ENCODE measurements around the gene DGKD.
"Not testable (repeated sequence)": the region's sequence is repeated elsewhere in the genome, so short reads cannot be mapped to it uniquely, and the experiment has no call there.

The DGKD gene

DNA sequence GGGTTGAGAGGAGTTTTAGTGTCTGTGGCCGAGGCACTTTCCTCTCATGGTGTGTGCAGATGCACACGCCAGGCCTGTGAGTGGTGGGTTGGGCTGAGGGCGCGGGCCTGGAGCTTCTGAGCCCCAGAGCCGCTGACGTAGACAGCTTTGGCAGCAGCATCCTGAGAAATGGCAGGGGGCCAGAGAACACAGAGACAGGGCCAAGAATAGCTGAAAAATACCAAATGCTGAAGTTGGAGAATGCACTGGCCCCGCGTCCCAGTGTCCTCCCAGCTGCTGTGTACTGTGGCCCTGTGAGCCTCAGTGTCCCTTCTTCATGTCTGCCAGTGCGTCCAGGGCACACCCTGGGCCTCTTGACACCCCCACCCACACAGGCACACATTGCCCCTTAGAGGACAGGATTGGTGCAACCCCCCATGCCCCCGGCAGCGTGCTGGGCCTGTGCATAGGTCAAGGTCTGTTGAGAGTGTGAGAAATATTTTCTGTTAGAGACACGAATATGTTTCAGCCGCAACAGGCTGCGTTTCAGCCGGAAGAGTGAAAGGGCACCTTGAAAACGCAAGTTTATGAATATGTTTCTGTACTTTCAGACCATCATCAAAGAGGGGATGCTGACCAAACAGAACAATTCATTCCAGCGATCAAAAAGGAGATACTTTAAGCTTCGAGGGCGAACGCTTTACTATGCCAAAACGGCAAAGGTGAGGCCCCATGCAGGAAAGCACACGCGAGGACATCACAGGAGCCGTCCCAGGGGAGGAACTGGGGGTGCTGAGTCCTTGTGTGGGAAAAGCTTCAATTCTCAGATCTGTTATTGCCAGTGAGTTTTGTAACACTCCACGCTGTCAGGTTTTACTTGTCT, 33.6 kb downstream of the DGKD start:
- DNase-seq: no peak

DNA sequence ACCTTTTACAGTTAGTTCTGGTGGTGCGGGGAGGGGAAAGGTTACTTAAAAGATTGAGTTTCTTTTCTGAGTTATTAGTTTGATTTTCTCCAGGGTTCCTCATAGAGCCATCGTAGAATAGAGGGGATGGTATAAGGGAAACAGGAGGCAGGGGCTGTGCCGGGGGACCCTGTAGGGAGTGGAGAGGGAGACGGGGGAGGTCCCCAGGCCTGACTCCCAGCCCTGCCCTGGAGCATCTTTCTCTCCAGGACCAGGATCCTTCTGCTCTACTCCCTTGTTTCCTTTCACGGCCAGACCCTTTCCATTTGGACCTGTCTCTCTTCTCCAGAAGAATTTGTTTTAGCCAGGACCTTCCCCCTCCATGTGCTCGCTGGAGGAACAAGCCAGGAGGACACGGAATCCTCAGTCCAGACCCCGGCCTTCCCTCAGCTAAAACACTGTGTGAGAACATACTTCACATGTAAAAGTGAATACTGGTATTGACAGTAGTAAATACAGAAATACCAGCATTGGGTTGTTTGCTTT, 35.4 kb downstream of the DGKD start:
- DNase-seq: no peak

DNA sequence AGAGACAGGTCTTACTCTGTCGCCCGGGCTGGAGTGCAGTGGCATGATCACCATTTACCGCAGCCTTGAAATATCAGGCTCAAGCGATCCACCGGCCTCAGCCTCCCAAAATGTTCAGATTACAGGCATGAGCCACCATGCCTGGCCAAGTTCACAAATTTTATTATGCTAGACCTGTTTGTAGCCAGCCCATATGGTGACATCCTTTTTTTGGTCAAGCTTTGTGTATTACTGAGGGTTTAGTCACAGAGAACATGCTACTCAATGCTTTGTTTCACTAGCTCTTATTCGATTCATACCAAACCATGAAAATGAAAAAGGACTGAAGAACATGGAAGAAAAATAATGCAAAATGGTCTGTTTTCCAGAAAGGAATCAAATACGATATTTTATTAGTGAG, 41.4 kb downstream of the DGKD start:
- no peak for DNase-seq

DNA sequence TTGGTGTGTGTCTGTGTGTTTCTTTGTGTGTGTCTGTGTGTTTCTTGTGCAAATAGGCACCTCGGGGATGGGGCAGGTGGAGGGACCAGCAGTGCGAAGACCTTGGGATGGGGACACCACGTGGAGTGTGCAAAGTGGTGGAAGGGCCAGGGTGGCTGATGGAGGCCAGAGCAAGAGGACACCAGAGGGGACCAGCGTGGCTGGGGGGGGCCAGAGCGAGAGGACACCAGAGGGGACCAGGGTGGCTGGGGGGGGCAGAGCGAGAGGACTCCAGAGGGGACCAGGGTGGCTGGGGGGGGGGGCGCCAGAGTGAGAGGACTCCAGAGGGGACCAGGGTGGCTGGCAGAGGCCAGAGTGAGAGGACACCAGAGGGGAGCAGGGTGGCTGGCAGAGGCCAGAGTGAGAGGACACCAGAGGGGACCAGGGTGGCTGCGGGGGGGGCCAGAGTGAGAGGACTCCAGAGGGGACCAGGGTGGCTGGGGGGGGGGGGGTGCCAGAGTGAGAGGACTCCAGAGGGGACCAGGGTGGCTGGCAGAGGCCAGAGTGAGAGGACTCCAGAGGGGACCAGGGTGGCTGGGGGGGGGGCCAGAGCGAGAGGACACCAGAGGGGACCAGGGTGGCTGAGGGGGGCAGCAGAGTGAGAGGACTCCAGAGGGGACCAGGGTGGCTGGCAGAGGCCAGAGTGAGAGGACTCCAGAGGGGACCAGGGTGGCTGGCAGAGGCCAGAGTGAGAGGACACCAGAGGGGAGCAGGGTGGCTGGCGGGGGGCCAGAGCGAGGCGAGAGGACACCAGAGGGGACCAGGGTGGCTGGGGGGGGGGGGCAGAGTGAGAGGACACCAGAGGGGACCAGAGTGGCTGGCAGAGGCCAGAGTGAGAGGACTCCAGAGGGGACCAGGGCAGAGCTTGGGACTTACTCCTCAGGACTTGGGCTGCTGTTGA, 42.7 kb downstream of the DGKD start:
- DNase-seq: not testable (repeated sequence)

DNA sequence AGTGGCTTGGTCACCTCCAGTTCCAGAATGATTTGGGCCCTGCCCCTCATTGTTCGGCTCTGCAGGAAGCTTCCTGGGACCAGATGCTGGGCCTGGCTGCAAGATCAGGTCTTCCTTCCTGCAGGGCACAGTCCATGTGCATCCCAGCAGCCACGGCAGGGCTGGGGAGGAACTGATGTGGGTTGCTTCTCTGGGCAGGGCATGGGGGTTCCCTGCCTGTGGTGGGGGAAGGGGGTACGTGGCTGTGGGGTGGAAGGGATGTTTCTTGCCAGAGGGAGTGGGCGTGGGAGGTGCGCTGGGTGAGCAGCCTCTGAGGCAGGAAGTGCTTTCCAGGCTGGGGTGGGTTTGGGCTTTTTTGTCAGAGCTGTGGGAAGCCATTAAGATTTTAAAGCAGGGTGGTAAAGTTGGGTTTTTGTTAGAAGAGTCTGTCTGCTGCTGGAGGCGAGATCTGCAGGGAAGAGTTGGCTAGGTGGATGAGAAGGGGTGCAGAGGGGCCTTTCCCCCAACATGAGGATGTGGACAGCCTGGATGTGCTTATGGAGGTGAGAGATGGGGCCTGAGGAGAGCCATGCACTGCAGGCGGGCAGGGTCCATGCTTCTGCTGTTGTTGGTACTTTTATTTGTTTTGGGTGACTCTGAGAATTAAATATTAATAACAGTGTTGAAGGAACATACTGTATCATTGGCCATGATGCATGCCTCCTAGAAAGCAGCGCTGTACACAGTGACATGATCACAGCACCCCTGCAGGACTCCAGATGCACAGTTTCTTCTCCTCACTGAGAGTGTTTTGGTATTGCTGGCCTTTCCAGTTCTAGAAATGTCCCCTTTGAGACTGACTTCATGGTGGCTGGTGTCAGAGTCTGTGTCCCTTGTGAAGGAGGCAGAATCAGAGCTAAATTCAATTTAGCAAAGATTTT, 45.3 kb downstream of the DGKD start:
- DNase-seq: no peak

DNA sequence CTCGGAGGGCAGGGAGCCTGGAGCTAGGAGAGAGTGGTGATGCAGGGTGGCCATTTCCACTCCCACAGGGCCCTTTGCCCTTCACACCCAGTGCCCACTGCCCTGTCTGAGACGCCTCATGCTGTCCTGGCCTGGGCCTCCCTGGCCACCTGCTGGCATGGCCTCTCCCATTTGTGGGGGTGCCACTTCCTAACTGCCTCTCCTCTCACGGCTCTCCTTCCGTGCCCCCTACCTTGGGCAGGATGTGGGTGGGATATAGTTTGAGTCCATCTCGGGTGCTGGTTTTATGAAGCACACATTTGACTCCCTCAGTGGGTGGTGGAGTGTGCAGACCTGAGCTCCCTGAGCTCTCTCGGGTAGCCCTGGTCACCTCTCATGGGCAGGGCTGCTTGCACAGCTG, 46.0 kb downstream of the DGKD start:
- DNase-seq: no peak

DNA sequence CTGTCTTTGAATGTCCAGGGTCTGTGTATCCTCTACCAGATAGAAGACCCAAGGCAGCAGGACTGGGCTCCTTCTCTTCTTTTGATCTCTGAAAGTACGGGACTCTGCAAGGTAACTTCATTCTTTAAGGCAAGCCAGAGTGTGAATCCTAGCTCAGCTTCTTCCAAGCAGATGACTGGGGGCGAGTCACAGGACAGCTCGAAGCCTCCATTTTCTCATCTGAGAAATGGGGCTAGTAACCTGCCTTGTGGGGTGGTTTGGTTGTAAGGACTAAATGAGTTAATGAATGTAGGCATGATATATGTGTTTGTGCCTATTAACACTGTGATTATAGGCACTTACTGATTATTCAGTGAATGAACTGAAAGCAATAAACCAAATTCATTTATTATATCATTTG, 46.7 kb downstream of the DGKD start:
- no peak for DNase-seq

DNA sequence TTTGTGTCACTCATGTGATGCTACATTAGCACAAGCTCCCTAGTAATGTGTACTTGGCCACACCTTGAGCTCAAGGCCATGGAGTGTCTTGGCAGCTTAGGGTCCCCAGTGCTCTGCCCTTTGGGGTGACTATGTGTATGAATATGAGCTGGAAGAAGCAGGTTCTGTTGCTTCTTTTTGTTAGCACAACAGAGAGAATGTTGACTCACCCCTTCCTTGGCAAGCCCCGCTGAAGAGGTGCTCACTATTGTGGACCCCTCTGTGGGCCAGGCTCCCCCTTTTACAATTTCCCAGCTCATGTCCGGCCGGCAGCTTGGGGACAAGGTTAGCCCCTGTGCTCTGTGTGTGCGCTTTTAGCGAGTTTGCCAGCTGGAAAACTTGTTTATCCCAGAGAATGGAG, 48.1 kb downstream of the DGKD start:
- DNase-seq: no peak

DNA sequence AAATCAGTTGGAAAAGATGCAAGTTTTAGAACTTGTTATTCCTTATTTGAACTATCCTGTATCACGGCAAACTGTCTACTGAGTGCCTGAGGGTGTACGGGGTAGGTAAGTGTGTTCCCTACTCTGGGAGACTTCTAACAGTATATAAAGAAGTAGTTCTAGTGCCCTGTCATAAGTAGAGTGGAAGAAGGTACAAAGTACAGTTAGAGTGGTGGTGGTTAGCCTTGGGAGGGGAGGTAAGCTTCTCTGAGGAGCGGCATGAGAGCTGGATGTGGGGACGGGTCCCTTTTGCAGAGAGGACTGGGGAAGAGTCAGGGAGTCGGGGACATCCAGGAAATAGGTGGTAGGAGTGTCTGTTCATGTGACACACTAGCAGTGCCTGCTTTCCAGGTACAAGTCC, 48.5 kb downstream of the DGKD start:
- DNase-seq: no peak

DNA sequence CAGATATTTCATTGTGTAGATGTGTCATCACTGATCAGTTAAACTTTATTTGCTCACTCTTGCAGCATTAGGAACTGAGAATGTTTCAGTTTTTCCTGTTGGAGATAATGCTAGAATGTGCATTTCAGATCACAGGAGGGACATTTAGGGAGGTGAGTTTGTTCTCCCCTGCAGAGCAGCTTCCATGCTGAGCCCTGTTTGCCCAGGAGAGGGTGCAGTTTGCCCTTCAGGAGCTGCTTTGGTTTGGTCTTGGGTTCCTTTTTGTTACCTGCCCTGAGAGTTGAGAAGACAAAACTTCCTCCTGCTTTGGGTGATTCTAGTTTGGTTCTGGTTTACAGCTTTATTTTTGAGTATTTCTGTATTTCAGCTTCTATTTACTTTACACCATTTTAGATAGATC, 49.9 kb downstream of the DGKD start:
- no peak for DNase-seq

DNA sequence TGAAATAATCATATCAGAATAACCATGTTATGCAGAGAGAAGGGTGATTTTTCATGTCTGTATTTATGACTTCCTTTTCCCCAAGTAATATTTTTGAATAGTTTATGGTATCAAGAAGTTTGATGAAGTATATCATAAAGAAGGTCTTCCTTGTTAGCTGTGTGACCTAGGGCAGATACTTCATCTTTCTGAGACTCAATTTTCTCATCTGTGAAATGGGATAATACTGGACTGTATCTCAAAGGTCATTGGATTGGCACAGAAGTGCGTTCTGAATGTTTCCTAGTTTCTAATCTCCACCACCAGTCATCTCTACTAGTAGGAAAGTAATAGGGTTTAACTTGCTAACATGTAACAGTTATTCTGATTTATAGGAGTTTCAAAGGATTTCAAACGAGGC, 52.6 kb downstream of the DGKD start:
- DNase-seq: no peak

DNA sequence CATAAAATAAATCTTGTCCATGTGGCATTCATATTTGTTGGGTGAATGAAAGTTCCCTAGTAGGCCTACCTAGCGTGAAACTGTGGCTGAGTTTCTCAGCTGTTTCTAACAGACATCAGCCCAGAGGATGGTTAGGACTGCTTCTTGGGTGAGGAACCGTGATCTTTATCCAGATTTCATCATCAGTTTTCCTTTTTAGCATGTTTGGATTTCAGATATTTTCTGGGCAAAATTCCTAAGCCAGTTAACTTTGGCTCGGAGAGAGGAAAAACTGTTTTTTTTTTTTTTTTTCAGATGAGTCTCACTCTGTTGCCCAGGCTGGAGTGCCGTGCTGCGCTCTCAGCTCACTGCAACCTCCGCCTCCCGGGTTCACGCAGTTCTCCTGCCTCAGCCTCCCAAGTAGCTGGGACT, 53.5 kb downstream of the DGKD start:
- no peak for DNase-seq

DNA sequence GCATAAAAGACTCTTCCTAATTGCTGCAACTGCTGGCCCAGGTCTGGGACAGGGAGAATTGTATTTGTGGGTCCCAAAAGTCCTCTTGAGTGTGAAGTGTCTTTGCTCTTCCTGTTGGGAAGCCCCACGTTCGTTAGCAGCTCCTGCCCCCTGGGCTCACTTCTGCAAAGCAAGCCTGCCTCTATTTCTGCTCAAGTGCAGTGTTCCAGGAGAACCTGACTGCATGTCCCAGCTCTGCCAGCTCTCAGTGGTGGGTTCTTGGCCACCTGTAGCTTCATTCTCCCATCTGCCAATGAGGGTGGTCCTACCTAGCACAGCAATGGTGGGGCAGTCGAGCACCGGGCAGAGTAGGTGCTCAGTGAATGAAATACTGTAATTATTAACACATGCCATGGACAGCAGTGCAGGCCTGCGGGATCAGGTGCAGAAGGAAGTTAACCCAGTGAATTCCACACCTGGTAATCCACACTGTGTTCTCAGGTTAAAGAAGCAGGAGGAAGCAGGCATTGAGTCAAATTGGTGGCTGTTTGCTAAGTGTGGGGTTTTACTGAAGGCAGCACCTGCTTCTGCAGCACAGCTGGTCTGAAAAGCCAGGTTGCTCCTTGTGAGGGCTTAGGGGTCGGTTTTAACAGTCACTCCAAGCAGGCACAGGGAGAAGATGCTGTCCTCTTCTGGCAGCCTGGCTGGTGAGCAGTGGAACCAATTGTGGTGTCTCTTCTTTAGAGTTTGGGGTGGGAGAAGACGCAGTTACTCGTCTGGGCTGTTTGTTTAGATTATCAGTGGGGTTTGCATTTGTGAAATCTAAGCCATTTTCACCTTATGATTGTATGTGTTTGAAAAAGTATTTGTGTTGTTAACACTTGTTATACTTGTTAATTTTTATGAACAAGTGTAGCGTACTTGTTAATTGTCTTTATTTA, 54.3 kb downstream of the DGKD start:
- no peak for DNase-seq

DNA sequence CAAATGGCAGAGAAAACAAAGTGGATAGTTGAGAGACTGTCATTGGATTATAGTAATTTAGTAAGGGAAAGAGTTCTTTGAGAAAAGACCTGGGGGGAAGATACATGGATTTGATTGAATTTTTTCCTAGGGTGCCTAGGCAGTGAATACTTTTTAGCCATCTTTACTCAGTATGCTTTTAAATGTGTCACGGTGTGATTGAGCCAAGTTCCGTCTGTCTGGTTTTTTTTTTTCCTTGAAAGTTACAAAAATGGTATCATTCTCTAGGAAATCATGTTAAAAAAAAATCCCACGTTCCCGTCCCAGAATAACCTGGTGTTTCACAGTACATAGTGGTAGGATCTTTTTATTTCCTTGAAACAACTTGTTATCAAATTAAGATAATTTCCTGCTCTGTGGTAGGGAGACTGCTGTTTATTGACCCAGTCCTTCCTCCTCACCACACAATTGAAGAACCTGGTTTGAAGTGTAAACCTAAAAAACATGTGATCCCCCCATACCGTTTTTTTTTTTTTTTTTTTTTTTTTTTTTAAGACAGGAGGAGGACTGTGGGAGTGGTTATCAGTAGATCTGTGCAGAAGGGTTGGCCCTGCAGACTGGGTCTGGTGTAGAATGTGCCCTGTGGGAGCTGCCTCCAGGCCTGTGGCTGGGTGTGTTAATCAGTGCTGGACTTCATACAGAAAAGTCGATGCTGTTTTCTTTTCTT, 55.1 kb downstream of the DGKD start:
- DNase-seq: no peak

DNA sequence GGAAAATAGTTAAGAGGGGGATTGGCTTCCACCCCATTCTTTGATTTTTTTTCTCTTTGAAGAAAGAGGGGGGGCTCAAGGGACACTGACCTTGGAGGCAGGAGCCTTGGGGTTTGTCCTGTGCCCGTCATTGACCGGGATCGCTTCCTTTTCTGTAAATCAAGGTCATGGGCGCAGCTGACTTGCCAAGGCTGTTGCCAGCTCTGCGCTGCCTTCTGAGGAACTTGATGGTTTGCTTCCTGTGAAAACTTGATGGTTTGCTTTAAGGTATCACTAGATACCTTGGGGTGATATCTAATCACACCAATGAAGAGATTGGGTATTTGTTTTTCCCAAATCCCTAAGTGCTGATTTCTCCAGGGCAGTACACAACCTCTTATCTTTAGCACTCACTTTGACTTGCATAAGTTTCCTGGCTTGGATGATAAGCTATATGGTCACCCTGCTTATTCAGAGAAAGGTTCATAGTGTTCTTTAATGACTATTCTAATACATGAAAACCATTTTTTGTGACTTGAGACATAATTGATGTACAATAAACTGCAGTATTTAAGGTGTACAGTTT, 56.0 kb downstream of the DGKD start:
- no peak for DNase-seq

DNA sequence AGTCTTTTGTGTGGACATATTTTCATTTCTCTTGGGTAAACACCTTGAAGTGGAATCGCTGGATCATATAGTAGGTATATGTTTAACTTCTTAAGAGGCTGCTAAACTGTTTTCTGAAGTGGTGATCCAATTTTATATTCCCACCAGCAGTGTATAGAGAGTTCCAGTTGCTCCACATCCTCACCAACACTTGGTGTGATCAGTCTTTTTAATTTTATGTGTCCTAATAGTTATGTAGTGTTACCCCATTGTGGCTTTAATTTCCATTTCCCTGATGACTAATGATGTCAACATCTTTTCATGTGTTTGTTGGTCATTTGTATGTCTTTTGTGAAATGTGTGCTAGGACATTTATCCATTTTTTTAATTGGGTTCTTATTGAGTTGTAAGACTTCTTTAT, 56.9 kb downstream of the DGKD start:
- peak; percentile 13 for DNase-seq

DNA sequence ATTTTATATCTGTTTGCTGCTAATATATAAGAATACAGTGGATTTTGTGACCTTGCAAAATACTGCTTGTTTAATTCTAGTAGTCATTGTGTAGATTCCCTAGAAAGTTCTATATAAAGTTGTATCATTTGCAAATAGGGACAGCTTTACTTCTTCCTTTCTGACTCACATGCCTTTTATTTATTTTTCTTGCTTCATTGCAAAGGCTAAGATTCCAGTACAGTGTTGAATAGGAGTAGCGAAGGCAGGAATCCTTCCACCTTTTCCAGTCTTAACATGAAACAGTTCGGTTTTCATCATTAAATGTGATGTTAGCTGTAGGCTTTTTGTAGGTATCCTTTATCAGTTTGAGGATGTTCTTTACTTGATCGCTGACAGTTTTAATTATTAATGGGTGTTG, 58.1 kb downstream of the DGKD start:
- DNase-seq: no peak

DNA sequence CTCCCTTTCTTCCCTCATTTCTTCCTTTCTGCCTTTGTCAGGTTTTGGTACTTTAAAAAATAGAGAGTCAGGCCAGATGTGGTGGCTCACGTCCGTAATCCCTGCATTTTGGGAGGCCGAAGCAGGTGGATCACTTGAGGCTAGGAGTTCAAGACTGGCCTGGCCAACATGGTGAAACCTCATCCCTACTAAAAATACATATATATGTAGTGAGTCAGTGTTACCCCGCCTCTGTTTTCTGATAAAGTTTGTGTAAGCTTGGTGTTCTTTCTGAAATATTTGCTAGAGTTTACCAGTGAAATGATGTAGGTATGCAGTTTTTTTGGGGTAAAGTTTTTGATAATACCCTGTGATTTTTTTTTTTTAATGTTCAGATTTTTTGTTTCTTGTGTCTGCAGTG, 58.8 kb downstream of the DGKD start:
- no peak for DNase-seq

DNA sequence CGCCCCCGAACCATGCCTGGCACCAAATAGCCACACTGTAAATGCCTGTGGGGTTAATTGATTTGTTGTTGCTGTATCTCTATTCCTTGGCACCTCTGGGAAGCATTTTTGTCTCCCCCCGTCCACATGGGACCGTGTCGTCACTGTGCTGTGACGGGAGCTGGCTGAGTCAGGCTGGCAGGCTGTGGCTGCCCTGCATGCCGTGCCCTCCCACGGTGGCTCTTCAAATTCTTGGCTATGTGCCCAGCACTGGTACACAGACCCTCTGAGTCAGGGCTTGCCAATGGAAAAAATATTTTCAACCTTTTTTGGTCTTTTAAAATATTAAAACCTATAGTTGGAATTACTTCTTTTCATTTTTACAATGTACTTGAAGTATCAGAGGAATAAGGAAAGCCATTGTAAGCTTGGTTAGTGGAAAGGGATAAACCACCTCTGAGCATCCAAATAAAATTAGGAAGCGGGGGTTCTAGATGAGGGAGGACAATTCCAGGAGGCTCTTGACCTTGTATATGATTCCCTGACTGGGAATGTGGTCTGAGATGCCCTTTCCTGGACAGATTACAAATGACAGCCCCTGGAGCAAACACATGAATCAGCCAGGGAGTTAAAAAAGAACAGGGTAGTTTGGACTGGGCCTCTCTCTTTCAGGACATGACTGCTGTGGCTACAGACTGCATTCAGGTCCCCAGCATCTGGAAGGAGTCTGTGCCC, 59.4 kb downstream of the DGKD start:
- DNase-seq: peak; percentile 46

DNA sequence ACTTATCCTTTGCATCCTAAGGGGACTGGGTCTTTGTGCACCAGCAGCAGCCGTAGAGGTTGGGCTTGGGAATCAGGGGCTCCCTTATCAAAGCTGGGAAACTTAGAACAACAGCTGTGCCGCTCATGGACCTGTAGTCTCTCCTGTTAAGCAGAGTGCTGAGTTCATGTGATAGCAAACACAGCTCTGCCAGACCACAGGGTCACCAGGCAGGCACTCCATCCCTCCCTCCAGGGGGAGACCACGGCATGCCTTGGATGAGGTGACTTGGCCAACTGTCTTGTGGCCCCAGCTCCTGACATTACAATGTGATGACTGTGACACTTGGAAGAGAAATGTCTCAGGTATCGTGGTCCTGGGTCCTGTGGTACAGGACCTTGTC, 60.0 kb downstream of the DGKD start:
- no peak for DNase-seq

Data from inflammatory macrophage treated with lipopolysaccharide for 4 hours (primary cell).